CD4-positive, alpha-beta T cell treated with Interleukin-6 for 4 hours (primary cell): ENCODE measurements around the gene APOA4.

Experiments used
- DNase-seq: peaks from one replicate; pipeline ENCODE4 v3.0.0-alpha.2; 2020; ENCODE audit warnings: mixed read lengths

APOA4 gene

DNA sequence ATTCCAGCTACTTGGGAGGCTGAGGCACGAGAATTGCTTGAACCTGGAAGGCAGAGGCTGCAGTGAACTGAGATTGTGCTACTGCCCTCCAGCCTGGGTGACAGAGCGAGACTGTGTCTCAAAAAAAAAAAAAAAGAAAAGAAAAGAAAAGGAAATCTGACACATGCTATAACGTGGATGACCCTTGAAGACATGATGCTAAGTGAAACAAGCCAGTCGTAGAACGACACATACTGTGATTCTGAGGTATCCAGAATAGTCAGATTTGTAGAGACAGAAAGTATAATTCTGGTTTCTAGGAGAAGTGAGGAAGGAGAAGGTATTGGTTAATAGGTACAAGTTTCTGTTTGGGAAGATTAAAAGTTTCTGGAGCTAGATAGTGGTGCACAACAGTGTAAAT, 24.7 kb downstream of the APOA4 start:
- no peak for DNase-seq

DNA sequence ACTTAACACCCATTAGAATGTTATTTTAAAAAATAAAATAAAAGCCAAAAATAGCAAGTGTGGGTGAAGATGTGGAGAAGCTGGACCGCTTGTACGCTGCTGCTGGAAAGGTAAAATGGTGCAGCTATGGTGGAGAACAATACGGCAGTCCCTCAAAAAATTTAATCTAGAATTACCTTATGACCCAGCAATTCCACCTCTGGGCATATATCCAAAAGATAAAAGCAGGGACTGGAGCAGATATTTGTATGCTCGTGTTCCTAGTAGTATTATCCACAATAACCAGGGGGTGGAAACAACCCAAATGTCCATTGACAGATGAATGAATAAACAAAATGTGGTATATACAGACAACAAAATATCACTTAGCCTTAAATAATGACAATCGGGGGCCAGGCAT, 25.3 kb downstream of the APOA4 start:
- no peak for DNase-seq

GRCh38 chr11:116796548-116796947, 26.6 kb downstream of the APOA4 start:
- DNase-seq: no peak

DNA sequence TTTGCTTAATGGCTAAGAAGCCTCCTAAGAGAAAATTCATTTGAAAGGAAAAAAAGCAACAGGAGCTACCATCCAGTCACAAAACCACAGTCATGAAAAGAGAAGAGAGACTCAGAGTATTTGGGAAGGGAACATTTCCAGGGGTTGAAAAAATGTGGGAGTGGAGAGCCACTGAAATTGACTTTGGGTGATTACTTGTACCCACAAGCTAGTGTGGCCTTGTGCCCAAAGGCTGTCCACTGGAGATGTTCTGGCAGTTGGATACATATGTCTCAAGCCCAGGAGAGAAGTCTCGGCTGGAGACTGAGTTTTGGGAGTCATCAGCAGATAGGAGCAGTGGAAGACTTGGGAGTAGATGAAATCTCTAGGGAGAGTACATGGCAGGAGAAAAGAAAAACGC, 28.3 kb downstream of the APOA4 start:
- no peak for DNase-seq

- no peak for DNase-seq
Measured at GRCh38 chr11:116793772-116794097, 29.4 kb downstream of the APOA4 start.

- DNase-seq: no peak
Measured at GRCh38 chr11:116792869-116793771, 30.0 kb downstream of the APOA4 start.

- DNase-seq: no peak
Measured at GRCh38 chr11:116792144-116792868, 30.8 kb downstream of the APOA4 start.

DNA sequence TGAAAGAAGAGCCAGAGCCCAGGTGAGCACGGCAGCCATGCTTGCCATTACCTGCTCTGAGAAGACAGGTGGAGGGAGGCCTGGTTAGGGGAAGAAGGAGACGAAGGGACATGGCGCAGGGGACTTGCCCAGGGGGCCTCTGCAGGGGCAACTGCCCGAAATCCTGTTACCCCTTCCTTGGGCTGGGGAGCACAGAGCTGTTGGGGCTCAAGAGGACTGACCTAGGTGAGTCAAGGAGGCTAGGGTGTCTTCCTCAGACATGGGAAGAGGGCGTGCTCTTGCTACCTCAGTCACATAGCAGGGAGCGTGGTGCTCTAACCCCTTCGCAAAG, 31.3 kb downstream of the APOA4 start, which contains the start of gene APOA5:
Gene APOA5 (minus strand): TSS at position 67 of the 331 bp plus-strand sequence. CDS start 19 bp downstream, at position 48.
- no peak for DNase-seq

- DNase-seq: peak; percentile 83
Measured at GRCh38 chr11:116791002-116791812, 31.9 kb downstream of the APOA4 start.

DNA sequence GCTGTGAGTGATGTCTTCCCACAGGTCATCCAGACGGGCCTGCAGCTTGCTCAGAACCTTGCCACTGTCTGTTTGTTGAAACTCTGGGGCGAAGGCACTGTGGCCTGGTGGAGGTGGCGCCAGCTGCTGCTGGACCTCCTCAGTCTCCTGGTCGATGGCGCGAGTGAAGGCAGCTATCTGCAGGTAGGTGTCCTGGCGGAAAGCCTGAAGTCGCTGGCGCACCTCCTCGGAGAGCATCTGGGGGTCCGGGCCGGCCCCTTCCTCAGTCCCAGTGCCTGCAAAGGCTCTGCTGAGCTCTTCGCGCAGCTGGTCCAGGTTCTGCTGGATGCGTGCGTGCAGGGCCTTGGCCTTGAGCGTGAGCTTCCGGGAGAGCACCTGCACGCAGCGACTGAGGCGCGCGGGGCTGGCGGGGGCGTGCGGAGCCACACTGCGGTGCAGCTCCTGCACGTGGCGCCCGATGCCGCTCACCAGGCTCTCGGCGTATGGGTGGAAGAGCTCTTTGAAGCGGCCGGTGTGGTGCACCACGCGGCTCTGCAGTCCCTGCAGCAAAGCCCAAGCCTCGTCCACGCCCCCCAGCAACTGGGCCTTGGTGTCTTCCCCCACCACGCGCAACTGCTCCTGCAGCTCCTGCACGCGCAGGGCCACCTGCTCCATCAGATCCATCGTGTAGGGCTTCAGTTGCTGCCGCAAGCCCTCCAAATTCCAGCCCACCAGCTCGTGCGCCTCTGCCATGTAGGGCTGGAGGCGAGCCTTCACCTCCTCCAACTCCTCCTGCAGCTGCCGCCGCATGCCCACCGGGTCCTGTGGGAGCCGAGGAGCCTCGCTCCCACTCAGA, 32.7 kb downstream of the APOA4 start:
- DNase-seq: no peak

DNA sequence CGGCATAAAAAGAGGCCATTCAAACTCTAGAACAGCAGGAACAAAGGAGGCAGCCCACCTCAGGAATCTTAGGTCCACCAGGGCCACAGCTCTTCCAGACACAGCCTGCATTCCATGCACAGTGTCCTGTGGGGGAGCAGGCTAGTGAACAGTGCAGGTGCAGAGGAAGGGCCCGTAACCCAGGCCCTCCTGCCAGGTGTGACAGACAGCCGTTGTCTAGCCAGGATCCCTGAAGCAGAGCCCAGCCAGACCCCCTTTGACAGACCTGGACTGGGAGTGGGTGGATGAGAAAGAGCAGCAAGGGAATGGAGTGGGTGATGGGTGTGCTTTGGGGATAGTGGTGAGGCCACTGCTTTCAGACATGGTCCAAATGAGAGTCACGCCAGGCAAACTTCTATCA, 34.1 kb downstream of the APOA4 start:
- no peak for DNase-seq

DNA sequence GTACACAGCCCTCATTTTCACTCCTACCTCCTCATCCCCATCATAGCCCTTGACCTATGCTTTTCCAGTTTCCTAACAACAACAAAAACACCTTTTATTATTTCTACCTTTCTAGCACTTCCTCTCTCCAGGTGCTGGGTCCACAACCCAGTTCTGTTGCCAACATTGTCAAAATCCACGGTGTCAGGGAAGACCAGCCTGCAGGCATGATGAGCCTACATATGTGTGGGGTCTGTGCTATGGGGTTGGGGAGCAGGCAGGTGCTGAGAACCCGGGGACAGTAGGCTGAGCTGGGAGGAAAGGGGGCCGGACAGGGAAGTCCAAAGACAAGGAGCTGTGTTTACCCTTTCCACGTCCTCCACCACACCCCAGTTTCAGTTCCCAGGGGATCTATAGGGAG, 34.6 kb downstream of the APOA4 start:
- no peak for DNase-seq

DNA sequence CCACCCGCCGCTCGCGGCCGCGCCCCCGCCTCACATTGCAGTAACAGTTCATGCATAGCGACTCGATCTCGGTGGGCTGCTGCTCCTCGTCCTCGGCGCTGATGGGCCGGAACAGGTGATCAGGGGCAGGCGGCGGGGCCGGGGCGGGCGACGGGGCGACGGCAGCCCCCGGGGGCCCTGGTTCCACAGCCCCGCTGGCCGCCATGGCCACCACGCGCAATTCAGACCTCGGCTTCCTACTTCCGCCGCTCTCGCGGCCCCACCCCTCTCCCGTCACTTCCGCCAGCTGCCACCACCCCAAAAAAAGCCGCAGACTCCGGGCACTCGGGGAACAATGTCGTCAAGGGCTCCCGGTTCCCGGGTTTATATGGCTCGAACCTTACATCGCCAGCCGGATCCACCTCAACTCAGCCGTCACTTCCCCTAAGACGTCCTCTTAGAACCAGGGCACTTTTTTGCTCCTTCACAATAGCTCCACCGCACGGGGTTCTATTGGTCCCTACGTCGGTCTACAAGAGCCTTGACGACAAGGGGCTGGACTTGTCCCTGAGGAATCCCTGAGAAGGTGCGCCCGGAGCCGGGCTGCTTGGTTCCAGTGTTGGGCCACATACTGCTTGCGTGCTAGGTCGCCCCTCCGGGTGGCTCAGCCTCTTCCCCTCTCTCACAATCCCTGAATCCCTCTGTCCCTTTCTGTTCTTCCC, 35.2 kb downstream of the APOA4 start, which contains the start of gene ZPR1:
Gene ZPR1 (minus strand): TSS at position 238 of the 701 bp plus-strand sequence. CDS start 33 bp downstream, at position 205.
- peak; percentile 88 for DNase-seq

DNA sequence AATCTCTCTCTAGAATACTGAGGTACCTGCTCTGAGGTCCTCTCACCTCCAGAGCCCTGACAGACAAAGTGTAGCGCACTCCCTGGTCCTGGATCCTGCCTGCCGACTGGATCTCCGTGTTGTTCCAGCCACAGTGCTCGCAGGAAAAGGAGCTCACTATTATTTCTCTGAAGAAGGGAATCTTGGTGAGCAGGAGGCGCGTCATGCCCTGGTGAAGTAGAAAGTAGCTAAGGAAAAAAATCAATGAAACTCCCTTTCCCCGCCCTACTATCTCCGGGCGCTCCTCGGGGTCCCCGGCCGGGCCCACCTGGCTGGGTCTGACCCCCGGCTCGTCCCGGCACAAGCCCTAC, 35.7 kb downstream of the APOA4 start:
- DNase-seq: peak; percentile 5

GRCh38 chr11:116786966-116787365, 36.1 kb downstream of the APOA4 start:
- DNase-seq: no peak

- no peak for DNase-seq
Measured at GRCh38 chr11:116786326-116786725, 36.8 kb downstream of the APOA4 start.

DNA sequence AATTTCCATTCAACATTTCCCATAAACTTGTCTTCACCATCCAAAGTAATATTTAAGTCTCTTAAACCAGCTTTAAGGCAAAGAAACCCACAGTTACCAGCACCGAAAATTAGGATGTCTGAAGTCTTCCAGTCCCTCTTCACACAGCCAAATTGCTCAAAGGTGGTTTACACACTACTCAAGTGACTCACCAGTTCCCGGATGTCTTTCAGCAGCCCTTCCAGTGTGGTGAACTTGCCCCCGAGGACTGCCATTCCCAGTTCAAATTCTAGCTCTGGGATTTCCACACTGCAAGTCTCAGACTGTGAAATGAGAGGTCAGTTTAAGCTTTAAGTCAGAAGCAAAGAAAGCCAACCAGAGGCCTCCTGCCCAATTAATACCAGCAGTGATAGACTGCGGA, 40.4 kb downstream of the APOA4 start:
- no peak for DNase-seq

GRCh38 chr11:116778556-116778955, 44.5 kb downstream of the APOA4 start:
- no peak for DNase-seq

GRCh38 chr11:116777056-116777455, 46.0 kb downstream of the APOA4 start:
- DNase-seq: no peak

DNA sequence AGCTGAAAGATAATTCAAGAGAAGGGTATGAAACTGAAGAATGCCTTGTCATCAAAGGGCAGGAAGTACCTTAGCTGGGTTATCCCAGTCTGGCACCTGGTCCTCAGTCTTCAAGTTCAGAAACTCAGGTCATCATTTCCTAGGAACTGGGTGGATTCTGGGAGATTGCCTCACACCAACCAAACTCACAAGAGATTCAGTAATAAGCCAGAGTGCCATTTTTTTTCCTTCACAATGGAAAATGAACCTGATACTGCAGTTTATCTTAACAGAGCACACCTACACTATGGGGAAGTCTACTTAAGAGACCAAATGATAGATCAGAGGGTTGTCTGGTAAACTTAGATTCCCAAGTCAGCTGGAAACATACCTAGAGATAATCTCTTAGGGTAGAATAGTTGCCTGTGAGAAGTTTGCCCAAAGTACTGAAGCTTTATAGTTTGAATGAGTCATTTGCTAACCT, 46.6 kb downstream of the APOA4 start:
- DNase-seq: no peak

DNA sequence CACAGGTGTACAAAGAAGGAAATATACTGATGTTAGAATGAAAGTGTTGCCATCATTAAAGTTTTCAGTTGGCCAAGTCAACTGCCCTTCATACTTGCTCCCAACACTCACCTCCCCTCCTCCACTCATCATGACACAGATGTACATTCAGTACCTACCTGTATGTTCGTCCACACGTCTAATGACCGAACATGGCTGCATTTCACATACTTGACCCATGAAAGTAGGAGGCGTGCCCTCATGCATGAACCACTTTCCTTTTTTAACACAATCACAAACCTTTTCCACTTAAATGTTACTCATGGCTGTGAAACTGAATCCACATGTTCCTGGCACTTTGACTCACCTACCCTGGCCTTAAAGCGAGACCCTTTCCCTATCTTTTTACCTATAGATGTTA, 47.1 kb downstream of the APOA4 start:
- no peak for DNase-seq

GRCh38 chr11:116774661-116775060, 48.4 kb downstream of the APOA4 start:
- no peak for DNase-seq
